CD8-positive, alpha-beta memory T cell (primary cell): ENCODE measurements around the gene SPIRE2. TPM values are rescaled to one million over a fixed set of nuclear protein-coding genes. Genes with fewer than 3 reads are reported as not detected.

Source experiments
- CTCF ChIA-PET: fragments of 350-600 bp; sonication (Branson Sonifier 250); formaldehyde crosslinking; loops from one replicate; lab custom pipeline; 2021; ENCODE audit warnings: antibody characterized with exemption; lab: Charles Lee
- POLR2A ChIA-PET: fragments of 350-600 bp; sonication (Branson Sonifier 250); formaldehyde crosslinking; loops from one replicate; lab custom pipeline; 2021; ENCODE audit warnings: antibody characterized with exemption; lab: Charles Lee
- DNase-seq, 5 donors: peaks; one replicate each; pipeline versions ENCODE4 v3.0.0 to v3.0.0-alpha.2; 2020 to 2022; ENCODE audit warnings: mixed read lengths in 1 of 5
- H3K27ac ChIP-seq: one replicate; pipeline ENCODE4 v1.7.0; 2013; ENCODE audit warnings: low read depth, mild to moderate bottlenecking, low read length, moderate library complexity
- H3K27me3 ChIP-seq: 2 replicates; pipeline ENCODE4 v1.7.0; 2013; ENCODE audit warnings: low read length, mild to moderate bottlenecking; ENCODE audit not compliant: insufficient read depth, poor library complexity, severe bottlenecking
- H3K36me3 ChIP-seq: 2 replicates; pipeline ENCODE4 v1.7.0; 2013; ENCODE audit warnings: mild to moderate bottlenecking, low read length, moderate library complexity; ENCODE audit not compliant: insufficient read depth
- H3K4me1 ChIP-seq: 2 replicates; pipeline ENCODE4 v1.7.0; 2013; ENCODE audit warnings: mild to moderate bottlenecking, low read length, moderate library complexity; ENCODE audit not compliant: insufficient read depth
- H3K4me3 ChIP-seq: 2 replicates; pipeline ENCODE4 v1.7.0; 2013; ENCODE audit warnings: mild to moderate bottlenecking, low read length
- H3K9me3 ChIP-seq: 2 replicates; pipeline ENCODE4 v1.7.0; 2013; ENCODE audit warnings: mild to moderate bottlenecking, low read length
- H3K27ac Mint-ChIP-seq, 8 donors: one replicate each; pipeline ENCODE4 v1.8.0; 2020 to 2021; ENCODE audit warnings: mixed read lengths in 8 of 8, mild to moderate bottlenecking in 6 of 8, inconsistent platforms in 3 of 8, moderate library complexity in 3 of 8
- H3K27me3 Mint-ChIP-seq, 2 donors: one replicate each; pipeline ENCODE4 v1.8.0; 2020 to 2021; ENCODE audit warnings: mixed read lengths in 2 of 2, mild to moderate bottlenecking in 1 of 2, moderate library complexity in 1 of 2
- H3K36me3 Mint-ChIP-seq, 3 donors: one replicate each; pipeline ENCODE4 v1.8.0; 2020 to 2021; ENCODE audit warnings: mixed read lengths in 3 of 3, inconsistent platforms in 1 of 3, mild to moderate bottlenecking in 1 of 3
- H3K4me1 Mint-ChIP-seq, 3 donors: one replicate each; pipeline ENCODE4 v1.8.0; 2020 to 2021; ENCODE audit warnings: mixed read lengths in 3 of 3, inconsistent platforms in 1 of 3, mild to moderate bottlenecking in 1 of 3
- H3K4me3 Mint-ChIP-seq, 7 donors: one replicate each; pipeline ENCODE4 v1.8.0; 2020 to 2021; ENCODE audit warnings: mixed read lengths in 7 of 7, mild to moderate bottlenecking in 6 of 7, moderate library complexity in 4 of 7, inconsistent platforms in 2 of 7
- H3K9me3 Mint-ChIP-seq, 5 donors: one replicate each; pipeline ENCODE4 v1.8.0; 2020 to 2022; ENCODE audit warnings: mixed read lengths in 5 of 5, mild to moderate bottlenecking in 3 of 5, moderate library complexity in 2 of 5, inconsistent platforms in 1 of 5
- polyA plus RNA-seq: library from polyadenylated mRNA; unstranded; fragments of 300-500 nt; fragmentation: Illumina TruSeq; gene quantifications from one replicate; pipeline ENCODE4 v1.2.3, GENCODE V29; 2021
- total RNA-seq, 2 experiments: library from RNA; stranded (reverse); gene quantifications; one replicate each; pipeline ENCODE4 v1.2.3, GENCODE V29; 2021

Gene SPIRE2
- total and polyA plus RNA-seq, 3 experiments from 2014 or later = 0.18 to 1.4 (median 0.37) TPM

- Histone ChIP-seq H3K9me3 (no peaks in the 10 kb centered on the region), H3K4me1 (peaks cover 6% of the 10 kb centered on the region), H3K27ac (no peak overlapping the region), H3K36me3 (peaks cover 12% of the 10 kb centered on the region), H3K27me3 (no peaks in the 10 kb centered on the region), H3K4me3 (no peak overlapping the region)
- no peaks in the 10 kb centered on the region for H3K9me3 Mint-ChIP-seq
- peak overlapping the region in 1 of 8 donors; percentile 15 for H3K27ac Mint-ChIP-seq
- CTCF ChIA-PET = interaction anchor here (0.8 to 4.6 kb wide), 3 partner anchors 12 to 206 kb away, joined by 3 to 40 read pairs (median 4); partner anchors contain the start of genes MC1R and SPATA2L
- no peak overlapping the region for H3K4me3 Mint-ChIP-seq
- peaks cover 0 to 17% (median 6%) of the 10 kb centered on the region in 3 donors for H3K4me1 Mint-ChIP-seq
- DNase-seq = no peak
- no peaks in the 10 kb centered on the region for H3K27me3 Mint-ChIP-seq
- POLR2A ChIA-PET = no interaction called here
- peaks cover 0 to 63% (median 2%) of the 10 kb centered on the region in 3 donors for H3K36me3 Mint-ChIP-seq
Observed at GRCh38 chr16:89906140-89907025, 78.1 kb downstream of the SPIRE2 start.

- DNase-seq = no peak
- Histone ChIP-seq H3K27ac (no peak overlapping the region), H3K9me3 (no peaks in the 10 kb centered on the region), H3K36me3 (peaks cover 12% of the 10 kb centered on the region), H3K27me3 (no peaks in the 10 kb centered on the region), H3K4me3 (no peak overlapping the region), H3K4me1 (peaks cover 6% of the 10 kb centered on the region)
- CTCF ChIA-PET = interaction anchor here (0.8 to 4.6 kb wide), 6 partner anchors 11 to 207 kb away, joined by 3 to 40 read pairs (median 6); partner anchors contain the start of genes MC1R, SPATA2L and TUBB3
- POLR2A ChIA-PET = interaction anchor here (1.2 kb wide), 1 partner anchor 11 kb away, joined by 3 read pairs; the partner anchor contains the start of gene MC1R
- peaks cover 0 to 17% (median 6%) of the 10 kb centered on the region in 3 donors for H3K4me1 Mint-ChIP-seq
- no peaks in the 10 kb centered on the region for H3K9me3 Mint-ChIP-seq
- H3K4me3 Mint-ChIP-seq = no peak overlapping the region
- H3K36me3 Mint-ChIP-seq = peaks cover 0 to 69% (median 2%) of the 10 kb centered on the region in 3 donors
- no peaks in the 10 kb centered on the region for H3K27me3 Mint-ChIP-seq
- peak overlapping the region in 1 of 8 donors; percentile 15 for H3K27ac Mint-ChIP-seq
Observed at GRCh38 chr16:89907055-89907814, 79.0 kb downstream of the SPIRE2 start.

GRCh38 chr16:89908236-89908635, 80.0 kb downstream of the SPIRE2 start:
- ChIA-PET CTCF (interaction anchor here (1.1 to 4.6 kb wide), 5 partner anchors 10 to 208 kb away, joined by 3 to 40 read pairs (median 12); partner anchors contain the start of genes MC1R, SPATA2L and TUBB3), POLR2A (interaction anchor here (0.8 to 1.2 kb wide), 2 partner anchors 10 to 186 kb away, joined by 3 read pairs; partner anchors contain the start of gene MC1R)
- peaks cover 0 to 66% (median 2%) of the 10 kb centered on the region in 3 donors for H3K36me3 Mint-ChIP-seq
- no peaks in the 10 kb centered on the region for H3K27me3 Mint-ChIP-seq
- H3K4me1 Mint-ChIP-seq = peaks cover 0 to 19% (median 6%) of the 10 kb centered on the region in 3 donors
- no peak for DNase-seq
- Histone ChIP-seq H3K4me3 (no peak overlapping the region), H3K36me3 (peaks cover 12% of the 10 kb centered on the region), H3K27me3 (no peaks in the 10 kb centered on the region), H3K27ac (no peak overlapping the region), H3K4me1 (peaks cover 6% of the 10 kb centered on the region), H3K9me3 (no peaks in the 10 kb centered on the region)
- no peaks in the 10 kb centered on the region for H3K9me3 Mint-ChIP-seq
- H3K4me3 Mint-ChIP-seq = no peak overlapping the region
- no peak overlapping the region for H3K27ac Mint-ChIP-seq

DNA sequence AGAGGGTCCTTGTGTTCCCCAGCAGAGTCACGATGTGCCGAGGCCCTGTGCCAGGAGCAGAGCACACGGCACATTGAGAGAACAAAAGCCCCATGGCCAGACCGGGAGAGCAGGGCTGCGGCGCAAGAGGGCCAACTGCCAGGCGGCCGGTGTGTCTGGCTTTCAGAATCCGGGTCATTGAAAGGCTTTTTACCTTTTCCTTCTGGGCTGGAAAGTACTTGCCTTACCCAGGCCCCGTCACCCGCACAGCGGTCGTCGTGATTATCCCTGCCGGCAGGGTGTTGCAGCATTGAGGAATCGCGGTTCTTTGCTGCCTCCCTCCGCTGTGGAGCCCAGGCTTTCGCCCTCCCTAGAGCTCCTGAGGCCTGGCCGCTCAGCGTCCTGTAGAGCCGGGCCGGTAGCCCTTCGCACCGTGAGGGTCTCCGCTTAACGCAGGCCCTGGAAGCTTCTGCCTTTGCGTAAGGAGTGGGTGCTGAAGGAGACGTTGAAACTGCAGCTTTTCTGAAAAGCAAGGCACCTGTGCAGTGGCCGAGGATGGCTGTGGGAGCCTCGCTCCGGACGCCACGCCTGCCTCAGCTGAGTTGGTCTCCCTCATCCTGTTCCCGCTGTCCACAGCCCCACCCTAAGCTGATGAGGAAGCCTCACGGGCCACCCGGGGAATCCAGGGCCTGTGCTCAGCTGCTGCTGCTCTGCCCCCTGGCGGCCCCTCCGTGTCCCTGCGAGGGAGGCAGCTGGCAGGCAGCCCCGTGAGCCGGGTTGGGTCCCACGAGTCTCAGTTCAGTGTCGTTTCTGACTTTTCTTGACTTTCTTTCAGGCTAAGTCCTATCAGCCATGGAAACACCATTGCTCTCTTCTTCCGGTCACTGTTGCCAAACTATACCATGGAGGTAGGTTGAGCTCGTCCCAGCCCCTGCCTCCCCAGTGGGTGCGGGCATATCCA, 81.8 kb downstream of the SPIRE2 start:
- ChIA-PET POLR2A (interaction anchor here (0.6 to 1.3 kb wide), 3 partner anchors 11 to 109 kb away, joined by 3 to 5 read pairs (median 3); no protein-coding TSS in a partner anchor), CTCF (interaction anchor here (0.6 to 4.6 kb wide), 26 partner anchors 9 to 244 kb away, joined by 3 to 40 read pairs (median 4); partner anchors contain the start of genes MC1R, SPATA2L, TCF25 and TUBB3)
- Histone ChIP-seq H3K36me3 (peaks cover 12% of the 10 kb centered on the region), H3K4me3 (no peak overlapping the region), H3K27me3 (no peaks in the 10 kb centered on the region), H3K27ac (no peak overlapping the region), H3K4me1 (peaks cover 6% of the 10 kb centered on the region), H3K9me3 (no peaks in the 10 kb centered on the region)
- Mint-ChIP-seq H3K4me1 (peaks cover 0 to 21% (median 8%) of the 10 kb centered on the region in 3 donors), H3K27ac (no peak overlapping the region), H3K4me3 (peak overlapping the region in 1 of 7 donors; percentile 28), H3K36me3 (peaks cover 0 to 51% (median 2%) of the 10 kb centered on the region in 3 donors), H3K9me3 (no peaks in the 10 kb centered on the region), H3K27me3 (no peaks in the 10 kb centered on the region)
- peak; percentile 53 to 75 (median 61) for DNase-seq

GRCh38 chr16:89910717-89911354, 82.6 kb downstream of the SPIRE2 start:
- ChIA-PET CTCF (interaction anchor here (0.6 to 4.6 kb wide), 24 partner anchors 8 to 245 kb away, joined by 3 to 40 read pairs (median 4); partner anchors contain the start of genes MC1R, SPATA2L, TCF25 and TUBB3), POLR2A (interaction anchor here (1.3 kb wide), 1 partner anchor 47 kb away, joined by 3 read pairs; no protein-coding TSS in a partner anchor)
- peaks cover 0 to 43% (median 2%) of the 10 kb centered on the region in 3 donors for H3K36me3 Mint-ChIP-seq
- peaks cover 0 to 21% (median 9%) of the 10 kb centered on the region in 3 donors for H3K4me1 Mint-ChIP-seq
- H3K4me3 Mint-ChIP-seq = no peak overlapping the region
- no peak for DNase-seq
- Histone ChIP-seq H3K27me3 (no peaks in the 10 kb centered on the region), H3K9me3 (no peaks in the 10 kb centered on the region), H3K4me1 (peaks cover 6% of the 10 kb centered on the region), H3K27ac (no peak overlapping the region), H3K4me3 (no peak overlapping the region), H3K36me3 (peaks cover 12% of the 10 kb centered on the region)
- no peaks in the 10 kb centered on the region for H3K9me3 Mint-ChIP-seq
- no peak overlapping the region for H3K27ac Mint-ChIP-seq
- H3K27me3 Mint-ChIP-seq = no peaks in the 10 kb centered on the region

DNA sequence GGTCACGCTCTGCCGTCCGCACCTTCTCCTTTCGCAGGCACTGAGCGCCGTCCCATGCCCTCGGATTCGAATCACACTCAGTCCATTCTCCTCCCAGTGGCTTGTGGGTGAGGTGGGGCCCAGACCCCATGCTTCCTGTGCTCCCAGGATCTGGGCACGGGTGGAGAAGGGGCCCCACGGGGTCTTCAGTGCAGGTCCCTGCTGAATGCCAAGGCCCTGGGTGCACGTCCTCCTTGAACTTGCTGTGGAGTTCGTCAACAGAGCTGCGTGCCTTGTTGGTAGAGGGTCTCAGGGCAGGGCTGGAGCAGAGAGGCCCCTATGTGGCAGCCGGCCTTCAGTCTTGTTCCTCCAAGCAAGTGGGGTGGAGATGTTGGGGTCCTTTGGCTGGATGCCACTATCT, 83.1 kb downstream of the SPIRE2 start:
- Mint-ChIP-seq H3K27ac (no peak overlapping the region), H3K4me1 (peaks cover 0 to 25% (median 10%) of the 10 kb centered on the region in 3 donors), H3K36me3 (peaks cover 0 to 38% (median 2%) of the 10 kb centered on the region in 3 donors), H3K27me3 (no peaks in the 10 kb centered on the region), H3K9me3 (no peaks in the 10 kb centered on the region), H3K4me3 (no peak overlapping the region)
- H3K27me3 ChIP-seq = no peaks in the 10 kb centered on the region
- H3K4me1 ChIP-seq = peaks cover 9% of the 10 kb centered on the region
- H3K27ac ChIP-seq = no peak overlapping the region
- H3K9me3 ChIP-seq = no peaks in the 10 kb centered on the region
- H3K36me3 ChIP-seq = peaks cover 12% of the 10 kb centered on the region
- no peak overlapping the region for H3K4me3 ChIP-seq
- no peak for DNase-seq
- ChIA-PET CTCF (interaction anchor here (1.0 to 3.9 kb wide), 7 partner anchors 12 to 206 kb away, joined by 3 to 31 read pairs (median 6); partner anchors contain the start of genes TCF25 and TUBB3), POLR2A (no interaction called here)
